ENCODE data around the gene PPP2R5C. TPM values are rescaled to one million over a fixed set of nuclear protein-coding genes. Genes with fewer than 3 reads are reported as not detected.

PPP2R5C gene
- total and polyA plus RNA-seq, 11 donors: 99.4 to 248 (median 204) TPM

DNA sequence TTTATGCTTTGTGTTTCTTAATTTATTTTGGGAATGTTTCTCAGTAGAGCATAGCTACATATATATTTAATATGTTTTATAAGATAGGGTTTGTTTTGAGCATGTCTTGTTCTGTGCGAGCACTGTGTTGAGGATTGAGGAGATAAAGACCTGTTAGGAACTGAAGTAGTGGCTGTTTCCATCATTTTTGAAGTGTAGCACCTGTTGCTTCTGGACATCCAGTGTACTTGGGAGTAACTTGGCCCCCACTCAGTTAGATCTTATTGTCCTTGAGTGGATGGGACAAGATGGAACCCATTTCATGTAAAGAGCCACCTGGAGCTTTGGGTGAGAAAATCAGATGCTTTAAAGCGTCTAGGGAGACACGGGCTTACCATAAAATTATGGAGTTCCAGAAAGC is 8.7 kb downstream of the PPP2R5C start:
- H3K27me3 ChIP-seq: no peaks in the 10 kb centered on the region
- no peak for ATAC-seq
- DNase-seq: no peak
- TF ChIP-seq POLR2A (IDR thresholded peaks at IDR 0.05): no peak
- TF ChIP-seq, protein P1, sequence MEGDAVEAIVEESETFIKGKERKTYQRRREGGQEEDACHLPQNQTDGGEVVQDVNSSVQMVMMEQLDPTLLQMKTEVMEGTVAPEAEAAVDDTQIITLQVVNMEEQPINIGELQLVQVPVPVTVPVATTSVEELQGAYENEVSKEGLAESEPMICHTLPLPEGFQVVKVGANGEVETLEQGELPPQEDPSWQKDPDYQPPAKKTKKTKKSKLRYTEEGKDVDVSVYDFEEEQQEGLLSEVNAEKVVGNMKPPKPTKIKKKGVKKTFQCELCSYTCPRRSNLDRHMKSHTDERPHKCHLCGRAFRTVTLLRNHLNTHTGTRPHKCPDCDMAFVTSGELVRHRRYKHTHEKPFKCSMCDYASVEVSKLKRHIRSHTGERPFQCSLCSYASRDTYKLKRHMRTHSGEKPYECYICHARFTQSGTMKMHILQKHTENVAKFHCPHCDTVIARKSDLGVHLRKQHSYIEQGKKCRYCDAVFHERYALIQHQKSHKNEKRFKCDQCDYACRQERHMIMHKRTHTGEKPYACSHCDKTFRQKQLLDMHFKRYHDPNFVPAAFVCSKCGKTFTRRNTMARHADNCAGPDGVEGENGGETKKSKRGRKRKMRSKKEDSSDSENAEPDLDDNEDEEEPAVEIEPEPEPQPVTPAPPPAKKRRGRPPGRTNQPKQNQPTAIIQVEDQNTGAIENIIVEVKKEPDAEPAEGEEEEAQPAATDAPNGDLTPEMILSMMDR (IDR thresholded peaks at IDR 0.05): no peak
- peaks cover 0 to 35% (median 8%) of the 10 kb centered on the region in 12 donors for H3K4me1 ChIP-seq
- H3K4me3 ChIP-seq: no peak overlapping the region
- WGBS, 4 donors: 70 to 75% (median 71%) methylated on average over 3 of the region's 3 CpGs
- intact Hi-C loops (cut with DNase I): loop anchor here in 7 of 10 donors (5.0 to 10.0 kb wide), 10 partner anchors 37 to 192 kb away; partner anchors contain the start of gene DYNC1H1 (in 1 of the 7)
- H3K36me3 ChIP-seq: peaks cover 0 to 25% (median 19%) of the 10 kb centered on the region in 9 donors
- peak overlapping the region in 7 of 12 donors; percentile 37 to 69 (median 53) for H3K27ac ChIP-seq
- H3K9me3 ChIP-seq: no peaks in the 10 kb centered on the region

DNA sequence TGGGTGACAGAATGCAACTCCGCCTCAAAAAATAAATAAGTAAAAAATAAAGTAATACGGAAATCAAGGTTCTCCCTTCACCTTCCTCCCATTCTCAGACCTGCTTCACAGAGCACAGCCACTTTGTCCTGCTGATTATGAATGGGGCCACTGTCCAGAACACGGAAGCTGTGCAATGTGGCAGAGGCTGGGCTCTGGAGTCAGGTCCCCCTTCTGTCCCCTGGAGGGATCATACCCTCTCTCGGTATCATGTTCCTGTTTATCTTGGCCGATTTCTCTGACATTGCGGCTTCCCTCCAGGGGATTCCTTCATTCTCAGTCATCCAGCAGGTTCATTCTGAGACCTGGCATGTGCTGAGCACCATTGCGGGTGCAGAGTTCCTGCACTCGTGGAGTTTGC is 11.3 kb downstream of the PPP2R5C start:
- Histone ChIP-seq H3K36me3 (peaks cover 0 to 2% (median 0%) of the 10 kb centered on the region in 9 donors), H3K4me3 (no peak overlapping the region), H3K4me1 (peaks cover 0 to 41% (median 10%) of the 10 kb centered on the region in 12 donors), H3K9me3 (no peaks in the 10 kb centered on the region), H3K27ac (no peak overlapping the region), H3K27me3 (no peaks in the 10 kb centered on the region)
- peak in 1 of 4 donors; percentile 19 for ATAC-seq
- no peak for DNase-seq
- intact Hi-C loops (cut with DNase I): loop anchor here in 7 of 10 donors (5.0 to 10.0 kb wide), 10 partner anchors 35 to 190 kb away; partner anchors contain the start of gene DYNC1H1 (in 1 of the 7)
- WGBS, 4 donors: 58 to 67% (median 64%) methylated on average over 8 of the region's 8 CpGs
- no peak for TF ChIP-seq POLR2A (IDR thresholded peaks at IDR 0.05)
- TF ChIP-seq, protein P1 (IDR thresholded peaks at IDR 0.05): no peak

DNA sequence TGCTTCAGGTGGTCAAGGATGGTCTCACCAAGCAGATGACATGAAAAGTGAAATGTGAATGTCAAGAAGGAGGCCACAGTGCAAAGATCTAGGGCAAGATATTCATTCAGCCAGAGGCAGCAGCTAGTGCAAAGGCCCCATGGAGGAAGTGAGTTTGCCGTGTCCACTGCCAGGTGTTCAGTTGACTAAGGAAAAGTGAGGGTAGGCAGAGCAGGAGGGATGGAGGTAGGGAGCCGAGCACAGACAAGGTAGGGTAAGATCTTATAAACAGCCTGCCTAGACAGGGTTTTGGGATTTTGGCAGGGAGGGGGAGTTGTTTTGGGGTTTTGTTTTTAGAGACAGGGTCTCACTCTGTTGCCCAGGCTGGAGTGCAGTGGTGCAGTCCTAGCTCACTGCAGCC is 11.9 kb downstream of the PPP2R5C start:
- Histone ChIP-seq H3K27ac (no peak overlapping the region), H3K36me3 (no peaks in the 10 kb centered on the region), H3K9me3 (no peaks in the 10 kb centered on the region), H3K27me3 (no peaks in the 10 kb centered on the region), H3K4me1 (peaks cover 0 to 41% (median 10%) of the 10 kb centered on the region in 12 donors), H3K4me3 (no peak overlapping the region)
- WGBS, 4 donors: 88 to 93% (median 90%) methylated on average over 2 of the region's 2 CpGs
- intact Hi-C loops (cut with DNase I): loop anchor here in 7 of 10 donors (5.0 to 10.0 kb wide), 10 partner anchors 34 to 189 kb away; partner anchors contain the start of gene DYNC1H1 (in 1 of the 7)
- no peak for ATAC-seq
- TF ChIP-seq POLR2A (IDR thresholded peaks at IDR 0.05): no peak
- TF ChIP-seq, protein P1 (IDR thresholded peaks at IDR 0.05): no peak
- DNase-seq: no peak

DNA sequence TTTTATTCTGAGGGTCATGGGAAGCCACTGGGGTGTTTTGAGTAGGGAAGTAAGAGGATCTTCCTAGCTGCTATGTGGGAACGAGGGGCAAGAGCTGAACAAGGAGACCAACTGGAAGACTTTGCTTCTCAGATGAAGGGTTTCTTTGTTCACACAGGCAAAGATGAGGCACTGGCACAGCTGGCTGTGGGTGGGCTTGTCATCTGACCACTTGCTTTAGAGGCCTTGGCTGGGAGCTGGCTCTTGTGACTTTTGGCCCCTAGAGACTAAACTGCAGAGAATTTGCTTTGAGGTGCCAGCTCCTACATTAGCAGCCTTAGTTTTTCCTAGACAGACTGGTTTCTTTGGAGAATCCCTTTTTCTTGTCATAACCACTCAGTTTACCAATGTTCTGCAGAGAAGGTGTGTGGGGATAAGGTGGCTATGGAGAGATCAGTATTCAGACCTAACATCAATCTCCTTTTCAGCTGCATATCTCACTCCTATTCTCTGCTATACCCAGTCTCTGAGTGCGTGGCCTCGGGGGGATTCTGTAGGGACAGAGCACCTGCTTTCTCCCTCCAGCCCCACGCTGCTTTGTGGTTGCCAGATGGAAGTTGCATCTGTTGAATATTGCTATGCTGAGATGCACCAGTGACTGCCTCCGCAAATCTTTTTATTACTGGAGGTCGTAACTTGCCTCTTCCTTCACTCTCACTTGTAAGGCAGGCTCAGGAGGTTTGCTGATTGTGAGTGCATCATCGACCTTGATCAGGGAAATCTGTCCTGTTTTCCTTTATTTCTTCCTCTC is 12.7 kb downstream of the PPP2R5C start:
- Histone ChIP-seq H3K4me3 (no peak overlapping the region), H3K27ac (peak overlapping the region in 3 of 12 donors; percentile 28 to 41 (median 33)), H3K36me3 (no peaks in the 10 kb centered on the region), H3K27me3 (no peaks in the 10 kb centered on the region), H3K9me3 (no peaks in the 10 kb centered on the region), H3K4me1 (peaks cover 0 to 46% (median 10%) of the 10 kb centered on the region in 12 donors)
- TF ChIP-seq, protein P1 (IDR thresholded peaks at IDR 0.05): no peak
- no peak for TF ChIP-seq POLR2A (IDR thresholded peaks at IDR 0.05)
- intact Hi-C loops (cut with DNase I): loop anchor here in 7 of 10 donors (5.0 to 10.0 kb wide), 10 partner anchors 33 to 188 kb away; partner anchors contain the start of gene DYNC1H1 (in 1 of the 7)
- ATAC-seq: no peak
- no peak for DNase-seq
- WGBS, 4 donors: 80 to 89% (median 85%) methylated on average over 7 of the region's 7 CpGs
